NCI-H446 (cell line): ENCODE results near the gene ZNF407.
"Not testable (repeated sequence)": the region's sequence is repeated elsewhere in the genome, so short reads cannot be mapped to it uniquely, and the experiment has no call there.

Experiments
- DNase-seq, 2 experiments: peaks; one replicate each; lab custom pipeline; 2025; lab: John Stamatoyannopoulos, UW

Gene ZNF407

GRCh38 chr18:75101916-75102315 is 504.2 kb downstream of the ZNF407 start:
- DNase-seq: no peak

GRCh38 chr18:75104029-75104428 is 506.4 kb downstream of the ZNF407 start:
- not testable (repeated sequence) for DNase-seq

- DNase-seq: no peak
Measured at GRCh38 chr18:75104483-75104882, 506.8 kb downstream of the ZNF407 start.

GRCh38 chr18:75105551-75106254 is 508.0 kb downstream of the ZNF407 start:
- no peak for DNase-seq

- DNase-seq: no peak
Measured at GRCh38 chr18:75106746-75107145, 509.1 kb downstream of the ZNF407 start.

- DNase-seq: no peak
Measured at GRCh38 chr18:75107196-75107930, 509.7 kb downstream of the ZNF407 start.

GRCh38 chr18:75107931-75108276 is 510.2 kb downstream of the ZNF407 start:
- no peak for DNase-seq

- DNase-seq: no peak
Measured at GRCh38 chr18:75108579-75109318, 511.1 kb downstream of the ZNF407 start.

- no peak for DNase-seq
Measured at GRCh38 chr18:75109319-75109691, 511.6 kb downstream of the ZNF407 start.

GRCh38 chr18:75109819-75110218 is 512.1 kb downstream of the ZNF407 start:
- no peak for DNase-seq

GRCh38 chr18:75110311-75110710 is 512.6 kb downstream of the ZNF407 start:
- DNase-seq: no peak

- no peak for DNase-seq
Measured at GRCh38 chr18:75110846-75111415, 513.3 kb downstream of the ZNF407 start.

GRCh38 chr18:75111760-75112159 is 514.1 kb downstream of the ZNF407 start:
- DNase-seq: no peak

GRCh38 chr18:75112186-75113096 is 514.8 kb downstream of the ZNF407 start:
- DNase-seq: no peak

GRCh38 chr18:75113455-75113854 is 515.8 kb downstream of the ZNF407 start:
- no peak for DNase-seq

- DNase-seq: no peak
Measured at GRCh38 chr18:75114231-75114764, 516.6 kb downstream of the ZNF407 start.
